Stimulated activated naive CD8-positive, alpha-beta T cell treated with anti-CD3 and anti-CD28 coated beads, Interleukin-15, Interleukin-2, amounts not matched to agents 100 U/mL and 50 U/mL, for 24 hours (primary cell): ENCODE results near the gene TRIOBP.
"Not testable (repeated sequence)": the region's sequence is repeated elsewhere in the genome, so short reads cannot be mapped to it uniquely, and the experiment has no call there.

Experiments used
- ATAC-seq: fragments of 150-1000 bp; cut with Tn5 transposase; one replicate; pipeline ENCODE4 v1.10.0; 2021
- DNase-seq: peaks from one replicate; pipeline ENCODE4 v3.0.0; 2021

The TRIOBP gene

GRCh38 chr22:37696657-37697537 is at the start of gene TRIOBP:
TSS of gene TRIOBP (plus strand) at chr22:37697048. CDS start at chr22:37701366, 4,318 bp downstream.
- DNase-seq: peak; percentile 94
- ATAC-seq: peak; percentile 100

GRCh38 chr22:37647317-37647716 is 49.5 kb upstream of the TRIOBP start:
- ATAC-seq (no peak), DNase-seq (no peak)

GRCh38 chr22:37647928-37648327 is 48.9 kb upstream of the TRIOBP start:
- ATAC-seq (no peak), DNase-seq (no peak)

GRCh38 chr22:37650463-37651136 is 46.2 kb upstream of the TRIOBP start:
- no peak for DNase-seq
- no peak for ATAC-seq

GRCh38 chr22:37654563-37655251 is 42.1 kb upstream of the TRIOBP start:
- DNase-seq: no peak
- ATAC-seq: no peak

GRCh38 chr22:37655252-37655563 is 41.6 kb upstream of the TRIOBP start:
- ATAC-seq (no peak), DNase-seq (no peak)

- not testable (repeated sequence) for ATAC-seq
Measured at GRCh38 chr22:37656583-37656982, 40.3 kb upstream of the TRIOBP start.

GRCh38 chr22:37657590-37658132 is 39.2 kb upstream of the TRIOBP start:
- DNase-seq (no peak), ATAC-seq (no peak)

More at GRCh38 chr22:37656583-37656982, 40.3 kb upstream of the TRIOBP start:
- DNase-seq: not testable (repeated sequence)

GRCh38 chr22:37658133-37659065 is 38.4 kb upstream of the TRIOBP start, which contains the start of gene PDXP:
TSS of gene PDXP (plus strand) at chr22:37658723. CDS start at chr22:37658783, 60 bp downstream.
- ATAC-seq (peak; percentile 98), DNase-seq (peak; percentile 99)

- ATAC-seq (no peak), DNase-seq (peak; percentile 54)
Measured at GRCh38 chr22:37659066-37659896, 37.6 kb upstream of the TRIOBP start.

- no peak for ATAC-seq
- DNase-seq: no peak
Measured at GRCh38 chr22:37659897-37660708, 36.7 kb upstream of the TRIOBP start.

- ATAC-seq: no peak
- no peak for DNase-seq
Measured at GRCh38 chr22:37660709-37661045, 36.2 kb upstream of the TRIOBP start.

GRCh38 chr22:37661160-37661924 is 35.5 kb upstream of the TRIOBP start:
- peak; percentile 27 for DNase-seq

GRCh38 chr22:37662039-37662438 is 34.8 kb upstream of the TRIOBP start:
- DNase-seq: no peak
- no peak for ATAC-seq

More at GRCh38 chr22:37661160-37661924, 35.5 kb upstream of the TRIOBP start:
- ATAC-seq: no peak

GRCh38 chr22:37663521-37664140 is 33.2 kb upstream of the TRIOBP start:
- no peak for DNase-seq
- no peak for ATAC-seq

- ATAC-seq (no peak), DNase-seq (no peak)
Measured at GRCh38 chr22:37664249-37665101, 32.4 kb upstream of the TRIOBP start.

GRCh38 chr22:37665487-37665886 is 31.4 kb upstream of the TRIOBP start:
- ATAC-seq (no peak), DNase-seq (no peak)
